Activated T-cell treated with anti-CD3 and anti-CD28 coated beads, Interleukin-2, amount 50 U/mL, for 4 hours (primary cell): ENCODE data around the gene MAN1C1. TPM values are rescaled to one million over a fixed set of nuclear protein-coding genes. Genes with fewer than 3 reads are reported as not detected.

ENCODE experiments used
- ATAC-seq, 2 donors: fragments of 200-7000 bp; cut with Tn5 transposase; one replicate each; pipeline ENCODE4 v1.10.0; 2021
- DNase-seq: peaks from one replicate; pipeline ENCODE4 v3.0.0-alpha.2; 2020
- H3K27me3 Mint-ChIP-seq: one replicate; pipeline ENCODE4 v1.8.0; 2021; ENCODE audit warnings: low read depth, mixed read lengths
- H3K36me3 Mint-ChIP-seq: one replicate; pipeline ENCODE4 v1.8.0; 2022; ENCODE audit warnings: mixed read lengths; ENCODE audit not compliant: insufficient read depth
- H3K4me1 Mint-ChIP-seq: one replicate; pipeline ENCODE4 v1.8.0; 2021; ENCODE audit warnings: low read depth, mixed read lengths
- H3K4me3 Mint-ChIP-seq: one replicate; pipeline ENCODE4 v1.8.0; 2021; ENCODE audit warnings: mild to moderate bottlenecking, moderate library complexity, mixed read lengths
- H3K9me3 Mint-ChIP-seq: one replicate; pipeline ENCODE4 v1.8.0; 2021; ENCODE audit warnings: mixed read lengths
- total RNA-seq, 3 donors: library from RNA; stranded (reverse); gene quantifications; one replicate each; pipeline ENCODE4 v1.2.1, GENCODE V29; 2021

Gene MAN1C1
- total RNA-seq, 3 donors from 2014 or later: 2.7 to 5.7 (median 3.1) TPM

GRCh38 chr1:25802915-25803314 is 186.3 kb downstream of the MAN1C1 start:
- ATAC-seq: peak in 1 of 2 donors; percentile 27
- Mint-ChIP-seq H3K9me3 (no peaks in the 10 kb centered on the region), H3K27me3 (no peaks in the 10 kb centered on the region), H3K4me1 (peaks cover 40% of the 10 kb centered on the region), H3K36me3 (peaks cover 2% of the 10 kb centered on the region), H3K4me3 (peak overlapping the region; percentile 24)
- DNase-seq: no peak

GRCh38 chr1:25803368-25803767 is 186.8 kb downstream of the MAN1C1 start:
- ATAC-seq: no peak
- Mint-ChIP-seq H3K4me1 (peaks cover 36% of the 10 kb centered on the region), H3K4me3 (no peak overlapping the region)

GRCh38 chr1:25804244-25804963 is 187.8 kb downstream of the MAN1C1 start:
- no peak for DNase-seq
- H3K4me3 Mint-ChIP-seq: no peak overlapping the region
- peak in 1 of 2 donors; percentile 25 for ATAC-seq

More at GRCh38 chr1:25803368-25803767, 186.8 kb downstream of the MAN1C1 start:
- Mint-ChIP-seq H3K27me3 (no peaks in the 10 kb centered on the region), H3K9me3 (no peaks in the 10 kb centered on the region), H3K36me3 (peaks cover 2% of the 10 kb centered on the region)
- no peak for DNase-seq

GRCh38 chr1:25804964-25805862 is 188.6 kb downstream of the MAN1C1 start:
- Mint-ChIP-seq H3K9me3 (no peaks in the 10 kb centered on the region), H3K4me1 (peaks cover 29% of the 10 kb centered on the region), H3K27me3 (no peaks in the 10 kb centered on the region), H3K36me3 (peaks cover 2% of the 10 kb centered on the region), H3K4me3 (no peak overlapping the region)
- DNase-seq: no peak
- ATAC-seq: no peak

More at GRCh38 chr1:25804244-25804963, 187.8 kb downstream of the MAN1C1 start:
- Mint-ChIP-seq H3K27me3 (no peaks in the 10 kb centered on the region), H3K9me3 (no peaks in the 10 kb centered on the region), H3K36me3 (peaks cover 2% of the 10 kb centered on the region), H3K4me1 (peaks cover 31% of the 10 kb centered on the region)

- Mint-ChIP-seq H3K4me3 (no peak overlapping the region), H3K4me1 (peaks cover 24% of the 10 kb centered on the region), H3K36me3 (peaks cover 2% of the 10 kb centered on the region), H3K27me3 (no peaks in the 10 kb centered on the region), H3K9me3 (no peaks in the 10 kb centered on the region)
- DNase-seq (no peak), ATAC-seq (no peak)
Measured at GRCh38 chr1:25805863-25806225, 189.3 kb downstream of the MAN1C1 start.

GRCh38 chr1:25806418-25806817 is 189.8 kb downstream of the MAN1C1 start:
- DNase-seq: no peak
- H3K4me3 Mint-ChIP-seq: no peak overlapping the region
- no peaks in the 10 kb centered on the region for H3K9me3 Mint-ChIP-seq
- no peaks in the 10 kb centered on the region for H3K27me3 Mint-ChIP-seq
- peaks cover 2% of the 10 kb centered on the region for H3K36me3 Mint-ChIP-seq
- ATAC-seq: no peak
- H3K4me1 Mint-ChIP-seq: peaks cover 25% of the 10 kb centered on the region

GRCh38 chr1:25807480-25808390 is 191.1 kb downstream of the MAN1C1 start:
- H3K9me3 Mint-ChIP-seq: no peaks in the 10 kb centered on the region
- DNase-seq (no peak), ATAC-seq (no peak)
- peaks cover 15% of the 10 kb centered on the region for H3K4me1 Mint-ChIP-seq
- H3K27me3 Mint-ChIP-seq: no peaks in the 10 kb centered on the region
- H3K36me3 Mint-ChIP-seq: peaks cover 2% of the 10 kb centered on the region
- no peak overlapping the region for H3K4me3 Mint-ChIP-seq

- H3K4me1 Mint-ChIP-seq: peaks cover 10% of the 10 kb centered on the region
- no peaks in the 10 kb centered on the region for H3K9me3 Mint-ChIP-seq
- no peaks in the 10 kb centered on the region for H3K27me3 Mint-ChIP-seq
- no peak overlapping the region for H3K4me3 Mint-ChIP-seq
- no peak for ATAC-seq
- H3K36me3 Mint-ChIP-seq: peaks cover 2% of the 10 kb centered on the region
- no peak for DNase-seq
Measured at GRCh38 chr1:25808481-25809244, 192.1 kb downstream of the MAN1C1 start.

GRCh38 chr1:25809283-25809926 is 192.8 kb downstream of the MAN1C1 start:
- ATAC-seq: no peak
- H3K9me3 Mint-ChIP-seq: no peaks in the 10 kb centered on the region
- no peaks in the 10 kb centered on the region for H3K27me3 Mint-ChIP-seq
- peaks cover 2% of the 10 kb centered on the region for H3K36me3 Mint-ChIP-seq
- H3K4me3 Mint-ChIP-seq: no peak overlapping the region
- peaks cover 5% of the 10 kb centered on the region for H3K4me1 Mint-ChIP-seq
- DNase-seq: no peak

GRCh38 chr1:25809929-25810328 is 193.3 kb downstream of the MAN1C1 start:
- DNase-seq: no peak
- Mint-ChIP-seq H3K36me3 (peaks cover 2% of the 10 kb centered on the region), H3K4me3 (no peak overlapping the region), H3K27me3 (no peaks in the 10 kb centered on the region), H3K9me3 (no peaks in the 10 kb centered on the region), H3K4me1 (peaks cover 3% of the 10 kb centered on the region)
- ATAC-seq: no peak

- ATAC-seq: peak; percentile 84 to 89
- no peaks in the 10 kb centered on the region for H3K27me3 Mint-ChIP-seq
Measured at GRCh38 chr1:25810341-25811299, 194.0 kb downstream of the MAN1C1 start.

GRCh38 chr1:25811384-25812082 is 194.9 kb downstream of the MAN1C1 start:
- Mint-ChIP-seq H3K9me3 (no peaks in the 10 kb centered on the region), H3K4me1 (peaks cover 3% of the 10 kb centered on the region), H3K4me3 (no peak overlapping the region), H3K27me3 (no peaks in the 10 kb centered on the region), H3K36me3 (no peaks in the 10 kb centered on the region)
- ATAC-seq: no peak
- DNase-seq: no peak

More at GRCh38 chr1:25810341-25811299, 194.0 kb downstream of the MAN1C1 start:
- peaks cover 3% of the 10 kb centered on the region for H3K4me1 Mint-ChIP-seq
- peaks cover 2% of the 10 kb centered on the region for H3K36me3 Mint-ChIP-seq
- H3K9me3 Mint-ChIP-seq: no peaks in the 10 kb centered on the region
- DNase-seq: peak; percentile 84
- H3K4me3 Mint-ChIP-seq: no peak overlapping the region
